GM12874 (cell line): Measurements from ENCODE around the gene FGD2.

Experiments used
- CTCF ChIP-seq: IDR thresholded peaks from 2 replicates; pipeline ENCODE4 v1.5.1; 2011; ENCODE audit warnings: low read depth, mild to moderate bottlenecking, control low read depth, low read length, moderate library complexity; ENCODE audit not compliant: insufficient read depth

FGD2 gene

GRCh38 chr6:37027036-37027720, 21.7 kb downstream of the FGD2 start:
- no peak for TF ChIP-seq CTCF

- TF ChIP-seq CTCF = no peak
Measured at GRCh38 chr6:37027811-37028469, 22.5 kb downstream of the FGD2 start.

GRCh38 chr6:37029249-37029971, 24.0 kb downstream of the FGD2 start:
- peak; percentile 76 for TF ChIP-seq CTCF

- no peak for TF ChIP-seq CTCF
Measured at GRCh38 chr6:37030599-37030998, 25.1 kb downstream of the FGD2 start.

GRCh38 chr6:37032239-37032638, 26.8 kb downstream of the FGD2 start:
- TF ChIP-seq CTCF = no peak

GRCh38 chr6:37033255-37033654, 27.8 kb downstream of the FGD2 start:
- no peak for TF ChIP-seq CTCF
